ENCODE data around the gene SLC1A1. TPM values are rescaled to one million over a fixed set of nuclear protein-coding genes. Genes with fewer than 3 reads are reported as not detected.

SLC1A1 gene
- total and polyA plus RNA-seq, 2 of the 13 experiments (the other 11 are each of a cell fraction or from before 2014, with no cell fraction given) = not detected

- no peaks in the 10 kb centered on the region for H4K20me1 ChIP-seq (ENCODE audit: insufficient read depth, low read length)
- no peak overlapping the region for H3K9ac ChIP-seq (ENCODE audit: insufficient read depth, low read depth, low read length)
- H2AFZ ChIP-seq (ENCODE audit: low read length) = no peak overlapping the region
- no peak overlapping the region for H3K4me2 ChIP-seq (ENCODE audit: low read depth, low read length)
- H3K27me3 ChIP-seq (ENCODE audit: control insufficient read depth in 1 of 2, insufficient read depth in 2 of 2, low read length in 2 of 2) = peaks cover 0 to 4% of the 10 kb centered on the region in 2 experiments; a peak in 1 of 5 replicates
- no peaks in the 10 kb centered on the region for H3K79me2 ChIP-seq (ENCODE audit: insufficient read depth, low read length)
- H3K4me1 ChIP-seq (ENCODE audit: insufficient read depth, low read length) = no peaks in the 10 kb centered on the region
- WGBS (ENCODE audit: low lambda C conversion rate) = 15% methylated on average over 2 of the region's 2 CpGs
- intact Hi-C loops (cut with micrococcal nuclease; ENCODE audit: unreplicated experiment) = no loop called here
- BruUV-seq (replicated peaks) = no TSS peak
- POLR2A ChIA-PET = no interaction called here
- no peaks in the 10 kb centered on the region for H3K36me3 ChIP-seq (replicated peaks in 1 of 2; ENCODE audit: control insufficient read depth in 1 of 2, insufficient read depth in 2 of 2, low read length in 2 of 2)
- H3K27ac ChIP-seq (ENCODE audit: extremely low read length, insufficient read depth, low read length) = no peak overlapping the region
- no peak for FAIRE-seq
- no peak for DNase-seq (ENCODE audit: low spot score)
- no peak for ATAC-seq
- TF ChIP-seq MXD4 (CRISPR knock-in tag; IDR thresholded peaks at IDR 0.05) = no peak
- TF ChIP-seq GPBP1L1 (CRISPR knock-in tag; IDR thresholded peaks at IDR 0.05) = no peak
- TF ChIP-seq, protein P1, sequence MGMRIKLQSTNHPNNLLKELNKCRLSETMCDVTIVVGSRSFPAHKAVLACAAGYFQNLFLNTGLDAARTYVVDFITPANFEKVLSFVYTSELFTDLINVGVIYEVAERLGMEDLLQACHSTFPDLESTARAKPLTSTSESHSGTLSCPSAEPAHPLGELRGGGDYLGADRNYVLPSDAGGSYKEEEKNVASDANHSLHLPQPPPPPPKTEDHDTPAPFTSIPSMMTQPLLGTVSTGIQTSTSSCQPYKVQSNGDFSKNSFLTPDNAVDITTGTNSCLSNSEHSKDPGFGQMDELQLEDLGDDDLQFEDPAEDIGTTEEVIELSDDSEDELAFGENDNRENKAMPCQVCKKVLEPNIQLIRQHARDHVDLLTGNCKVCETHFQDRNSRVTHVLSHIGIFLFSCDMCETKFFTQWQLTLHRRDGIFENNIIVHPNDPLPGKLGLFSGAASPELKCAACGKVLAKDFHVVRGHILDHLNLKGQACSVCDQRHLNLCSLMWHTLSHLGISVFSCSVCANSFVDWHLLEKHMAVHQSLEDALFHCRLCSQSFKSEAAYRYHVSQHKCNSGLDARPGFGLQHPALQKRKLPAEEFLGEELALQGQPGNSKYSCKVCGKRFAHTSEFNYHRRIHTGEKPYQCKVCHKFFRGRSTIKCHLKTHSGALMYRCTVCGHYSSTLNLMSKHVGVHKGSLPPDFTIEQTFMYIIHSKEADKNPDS (CRISPR knock-in tag; IDR thresholded peaks at IDR 0.05) = no peak
- no peak for TF ChIP-seq HNRNPH1 (optimal IDR thresholded peaks at IDR 0.05; ENCODE audit: low read depth, low read length)
- no peak for TF ChIP-seq ZNF230 (CRISPR knock-in tag; IDR thresholded peaks at IDR 0.05)
- TF ChIP-seq, protein P2, sequence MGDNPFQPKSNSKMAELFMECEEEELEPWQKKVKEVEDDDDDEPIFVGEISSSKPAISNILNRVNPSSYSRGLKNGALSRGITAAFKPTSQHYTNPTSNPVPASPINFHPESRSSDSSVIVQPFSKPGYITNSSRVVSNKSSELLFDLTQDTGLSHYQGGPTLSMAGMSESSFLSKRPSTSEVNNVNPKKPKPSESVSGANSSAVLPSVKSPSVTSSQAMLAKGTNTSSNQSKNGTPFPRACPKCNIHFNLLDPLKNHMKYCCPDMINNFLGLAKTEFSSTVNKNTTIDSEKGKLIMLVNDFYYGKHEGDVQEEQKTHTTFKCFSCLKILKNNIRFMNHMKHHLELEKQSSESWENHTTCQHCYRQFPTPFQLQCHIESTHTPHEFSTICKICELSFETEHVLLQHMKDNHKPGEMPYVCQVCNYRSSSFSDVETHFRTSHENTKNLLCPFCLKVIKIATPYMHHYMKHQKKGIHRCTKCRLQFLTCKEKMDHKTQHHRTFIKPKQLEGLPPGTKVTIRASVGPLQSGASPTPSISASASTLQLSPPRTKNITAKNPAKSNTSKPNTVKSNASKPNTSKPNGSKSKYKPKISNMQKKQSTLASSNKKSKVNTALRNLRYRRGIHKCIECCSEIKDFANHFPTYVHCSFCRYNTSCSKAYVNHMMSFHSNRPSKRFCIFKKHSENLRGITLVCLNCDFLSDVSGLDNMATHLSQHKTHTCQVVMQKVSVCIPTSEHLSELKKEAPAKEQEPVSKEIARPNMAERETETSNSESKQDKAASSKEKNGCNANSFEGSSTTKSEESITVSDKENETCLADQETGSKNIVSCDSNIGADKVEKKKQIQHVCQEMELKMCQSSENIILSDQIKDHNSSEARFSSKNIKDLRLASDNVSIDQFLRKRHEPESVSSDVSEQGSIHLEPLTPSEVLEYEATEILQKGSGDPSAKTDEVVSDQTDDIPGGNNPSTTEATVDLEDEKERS (CRISPR knock-in tag; IDR thresholded peaks at IDR 0.05) = no peak
- no peak for TF ChIP-seq ZNF570 (CRISPR knock-in tag; IDR thresholded peaks at IDR 0.05; ENCODE audit: borderline replicate concordance)
- TF ChIP-seq CREM (IDR thresholded peaks at IDR 0.05) = no peak
- TF ChIP-seq CREM (CRISPR knock-in tag; IDR thresholded peaks at IDR 0.05) = no peak
- TF ChIP-seq CBX5 (CRISPR knock-in tag; IDR thresholded peaks at IDR 0.05; ENCODE audit: borderline replicate concordance) = no peak
- no peak for TF ChIP-seq ZBTB42 (CRISPR knock-in tag; IDR thresholded peaks at IDR 0.05)
- TF ChIP-seq, protein P3, sequence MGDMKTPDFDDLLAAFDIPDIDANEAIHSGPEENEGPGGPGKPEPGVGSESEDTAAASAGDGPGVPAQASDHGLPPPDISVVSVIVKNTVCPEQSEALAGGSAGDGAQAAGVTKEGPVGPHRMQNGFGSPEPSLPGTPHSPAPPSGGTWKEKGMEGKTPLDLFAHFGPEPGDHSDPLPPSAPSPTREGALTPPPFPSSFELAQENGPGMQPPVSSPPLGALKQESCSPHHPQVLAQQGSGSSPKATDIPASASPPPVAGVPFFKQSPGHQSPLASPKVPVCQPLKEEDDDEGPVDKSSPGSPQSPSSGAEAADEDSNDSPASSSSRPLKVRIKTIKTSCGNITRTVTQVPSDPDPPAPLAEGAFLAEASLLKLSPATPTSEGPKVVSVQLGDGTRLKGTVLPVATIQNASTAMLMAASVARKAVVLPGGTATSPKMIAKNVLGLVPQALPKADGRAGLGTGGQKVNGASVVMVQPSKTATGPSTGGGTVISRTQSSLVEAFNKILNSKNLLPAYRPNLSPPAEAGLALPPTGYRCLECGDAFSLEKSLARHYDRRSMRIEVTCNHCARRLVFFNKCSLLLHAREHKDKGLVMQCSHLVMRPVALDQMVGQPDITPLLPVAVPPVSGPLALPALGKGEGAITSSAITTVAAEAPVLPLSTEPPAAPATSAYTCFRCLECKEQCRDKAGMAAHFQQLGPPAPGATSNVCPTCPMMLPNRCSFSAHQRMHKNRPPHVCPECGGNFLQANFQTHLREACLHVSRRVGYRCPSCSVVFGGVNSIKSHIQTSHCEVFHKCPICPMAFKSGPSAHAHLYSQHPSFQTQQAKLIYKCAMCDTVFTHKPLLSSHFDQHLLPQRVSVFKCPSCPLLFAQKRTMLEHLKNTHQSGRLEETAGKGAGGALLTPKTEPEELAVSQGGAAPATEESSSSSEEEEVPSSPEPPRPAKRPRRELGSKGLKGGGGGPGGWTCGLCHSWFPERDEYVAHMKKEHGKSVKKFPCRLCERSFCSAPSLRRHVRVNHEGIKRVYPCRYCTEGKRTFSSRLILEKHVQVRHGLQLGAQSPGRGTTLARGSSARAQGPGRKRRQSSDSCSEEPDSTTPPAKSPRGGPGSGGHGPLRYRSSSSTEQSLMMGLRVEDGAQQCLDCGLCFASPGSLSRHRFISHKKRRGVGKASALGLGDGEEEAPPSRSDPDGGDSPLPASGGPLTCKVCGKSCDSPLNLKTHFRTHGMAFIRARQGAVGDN (CRISPR knock-in tag; IDR thresholded peaks at IDR 0.05) = no peak
- in situ Hi-C loops (cut with HindIII; ENCODE audit: extremely low pct_ligation_motif_present, low pct_unique_long_range_greater_than_20kb) = no loop called here
- CTCF ChIA-PET (ENCODE audit: low intra/inter-chr PET ratio, low total read pairs) = no interaction called here
- no peak overlapping the region for H3K4me3 ChIP-seq (replicated peaks in 1 of 3; ENCODE audit: insufficient read depth in 1 of 3, low read depth in 2 of 3, low read length in 3 of 3)
- H3K9me3 ChIP-seq (ENCODE audit: low read length) = no peaks in the 10 kb centered on the region
These were observed 47.8 kb downstream of the SLC1A1 start for GRCh38 chr9:4538107-4538506.
